IMR-90 (cell line): ENCODE results near the gene BRWD1. TPM values are rescaled to one million over a fixed set of nuclear protein-coding genes. Genes with fewer than 3 reads are reported as not detected.

Experiments
- ATAC-seq: fragments of 200-7000 bp; cut with Tn5 transposase; 2 replicates; pipeline ENCODE4 v1.9.1; 2020; ENCODE audit warnings: low read depth, mild to moderate bottlenecking, moderate library complexity
- BruUV-seq: library from RNA; stranded (reverse); fragments of 400-500 nt; replicated peaks from 2 replicates; lab custom pipeline; 2021; lab: Mats Ljungman, UMichigan
- CTCF ChIA-PET: fragments of 300-600 bp; formaldehyde crosslinking; extraction: SDS; loops from one replicate; lab custom pipeline; 2021; ENCODE audit warnings: antibody characterized with exemption; lab: Yijun Ruan, JAX
- POLR2A ChIA-PET: fragments of 300-600 bp; sonication (Branson Sonifier 250); formaldehyde crosslinking; loops from one replicate; lab custom pipeline; 2022; ENCODE audit warnings: antibody characterized with exemption; ENCODE audit not compliant: unreplicated experiment; lab: Charles Lee
- DNase-seq: peaks from one replicate; pipeline ENCODE4 v3.0.0; 2013
- H2AFZ ChIP-seq: replicated peaks from 2 replicates; pipeline ENCODE3; 2013; ENCODE audit warnings: low read length, mild to moderate bottlenecking; ENCODE audit not compliant: poor library complexity
- H2AK5ac ChIP-seq: 2 replicates; pipeline ENCODE4 v1.6.1; 2013; ENCODE audit warnings: low read depth, low read length, inconsistent platforms
- H2AK9ac ChIP-seq: replicated peaks from 2 replicates; pipeline ENCODE3; 2013; ENCODE audit warnings: mild to moderate bottlenecking, low read depth, low read length, moderate library complexity; ENCODE audit not compliant: poor library complexity
- H2BK120ac ChIP-seq: 2 replicates; pipeline ENCODE4 v1.6.1; 2013; ENCODE audit warnings: low read depth, low read length, inconsistent platforms
- H2BK15ac ChIP-seq: 3 replicates; pipeline ENCODE4 v1.6.1; 2013; ENCODE audit warnings: low read depth, low read length, inconsistent platforms
- H2BK20ac ChIP-seq: 2 replicates; pipeline ENCODE4 v1.6.1; 2013; ENCODE audit warnings: low read depth, mild to moderate bottlenecking, inconsistent platforms, low read length, moderate library complexity
- H2BK5ac ChIP-seq: 2 replicates; pipeline ENCODE4 v1.6.1; 2013; ENCODE audit warnings: mild to moderate bottlenecking, low read depth, low read length, inconsistent platforms; ENCODE audit not compliant: poor library complexity, severe bottlenecking
- H3K14ac ChIP-seq: replicated peaks from 2 replicates; pipeline ENCODE4 v1.6.1; 2013; ENCODE audit warnings: low read depth, low read length, inconsistent platforms
- H3K18ac ChIP-seq: 2 replicates; pipeline ENCODE4 v1.6.1; 2013; ENCODE audit warnings: low read depth, low read length, control low read depth
- H3K23ac ChIP-seq: 2 replicates; pipeline ENCODE4 v1.6.1; 2013; ENCODE audit warnings: low read depth, low read length, inconsistent platforms
- H3K27ac ChIP-seq: 2 replicates; pipeline ENCODE4 v1.5.1; 2013; ENCODE audit warnings: mild to moderate bottlenecking, control low read depth, low read length; ENCODE audit not compliant: insufficient read depth
- H3K27me3 ChIP-seq: 2 replicates; pipeline ENCODE4 v1.6.1; 2013; ENCODE audit warnings: low read length; ENCODE audit not compliant: control insufficient read depth, insufficient read depth
- H3K36me3 ChIP-seq: 2 replicates; pipeline ENCODE4 v1.6.1; 2013; ENCODE audit warnings: low read length, mixed read lengths; ENCODE audit not compliant: control insufficient read depth, insufficient read depth
- H3K4ac ChIP-seq: 2 replicates; pipeline ENCODE4 v1.6.1; 2013; ENCODE audit warnings: low read depth, low read length, inconsistent platforms
- H3K4me1 ChIP-seq: 2 replicates; pipeline ENCODE4 v1.6.1; 2013; ENCODE audit warnings: low read length, mixed read lengths; ENCODE audit not compliant: control insufficient read depth, insufficient read depth
- H3K4me2 ChIP-seq: 2 replicates; pipeline ENCODE4 v1.6.1; 2013; ENCODE audit warnings: low read depth, mild to moderate bottlenecking, control low read depth, low read length, moderate library complexity
- H3K4me3 ChIP-seq: 2 replicates; pipeline ENCODE4 v1.5.1; 2013; ENCODE audit warnings: low read depth, mild to moderate bottlenecking, control low read depth, low read length, moderate library complexity; ENCODE audit not compliant: insufficient read depth
- H3K56ac ChIP-seq: 2 replicates; pipeline ENCODE4 v1.6.1; 2013; ENCODE audit warnings: low read length, inconsistent platforms; ENCODE audit not compliant: insufficient read depth; ENCODE audit errors: extremely low read depth
- H3K79me1 ChIP-seq, 2 experiments: 2 replicates each; pipeline ENCODE4 v1.6.1; 2013; ENCODE audit warnings: low read length in 2 of 2, inconsistent platforms in 1 of 2, low read depth in 1 of 2
- H3K9ac ChIP-seq: 2 replicates; pipeline ENCODE4 v1.6.1; 2013; ENCODE audit warnings: low read depth, low read length, control low read depth
- H3K9me1 ChIP-seq: 2 replicates; pipeline ENCODE4 v1.6.1; 2013; ENCODE audit warnings: low read length, inconsistent platforms; ENCODE audit not compliant: insufficient read depth
- H3K9me3 ChIP-seq: 2 replicates; pipeline ENCODE4 v1.6.1; 2013; ENCODE audit warnings: low read length; ENCODE audit not compliant: control insufficient read depth, insufficient read depth
- H4K20me1 ChIP-seq: 2 replicates; pipeline ENCODE4 v1.6.1; 2013; ENCODE audit warnings: low read length, inconsistent platforms; ENCODE audit not compliant: insufficient read depth
- H4K5ac ChIP-seq: 2 replicates; pipeline ENCODE4 v1.6.1; 2013; ENCODE audit warnings: mild to moderate bottlenecking, low read depth, low read length, control low read depth
- H4K8ac ChIP-seq, 2 experiments: 2 replicates each; pipeline ENCODE4 v1.6.1; 2013; ENCODE audit warnings: low read depth in 2 of 2, low read length in 2 of 2, control low read depth in 1 of 2, inconsistent platforms in 1 of 2
- H4K91ac ChIP-seq: 2 replicates; pipeline ENCODE4 v1.6.1; 2013; ENCODE audit warnings: low read depth, low read length, inconsistent platforms; ENCODE audit not compliant: insufficient read depth
- RAD21 ChIP-seq: IDR thresholded peaks from 2 replicates; pipeline ENCODE4 v1.6.1; 2012; ENCODE audit warnings: low read length, improper control_type of control experiment
- WGBS, 2 experiments: methylation state at CpG; one replicate each; pipeline versions ENCODE4 v1.1.5 to v1.1.7; 2013; ENCODE audit warnings: missing lambda C conversion rate in 2 of 2; ENCODE audit not compliant: insufficient read length in 1 of 2; ENCODE audit errors: extremely low coverage in 2 of 2; 5-methylcytosine and 5-hydroxymethylcytosine counted together
- dilution Hi-C: fragments of 300-500 bp; cut with HindIII; formaldehyde crosslinking; loops from one replicate; pipeline ENCODE4 v1.14.3; 2018; ENCODE audit warnings: low sequenced_read_pairs; ENCODE audit not compliant: unreplicated experiment
- in situ Hi-C: fragments of 300-500 bp; cut with MboI; formaldehyde crosslinking; loops from 3 replicates; pipeline ENCODE4 v1.14.3; 2019; ENCODE audit warnings: low sequenced_read_pairs, inconsistent platforms, mixed read lengths
- intact Hi-C: fragments of 100-400 bp; cut with micrococcal nuclease; formaldehyde crosslinking; loops from 2 replicates; pipeline ENCODE4 v1.10.0; 2022
- polyA plus RNA-seq, 3 experiments: library from polyadenylated mRNA; depleted of rRNA; stranded (reverse); fragments of >200 nt; gene quantifications; 2 replicates each; pipeline ENCODE4 v1.2.3, GENCODE V29; 2012; ENCODE audit warnings: low replicate concordance in 1 of 3
- total RNA-seq: library from RNA; depleted of rRNA; stranded (reverse); fragments of >200 nt; gene quantifications from 2 replicates; pipeline ENCODE4 v1.2.3, GENCODE V29; 2012

BRWD1 gene
- total and polyA plus RNA-seq, 2 of the 4 experiments (the other 2 are of a cell fraction): 6.7 to 28.7 TPM

DNA sequence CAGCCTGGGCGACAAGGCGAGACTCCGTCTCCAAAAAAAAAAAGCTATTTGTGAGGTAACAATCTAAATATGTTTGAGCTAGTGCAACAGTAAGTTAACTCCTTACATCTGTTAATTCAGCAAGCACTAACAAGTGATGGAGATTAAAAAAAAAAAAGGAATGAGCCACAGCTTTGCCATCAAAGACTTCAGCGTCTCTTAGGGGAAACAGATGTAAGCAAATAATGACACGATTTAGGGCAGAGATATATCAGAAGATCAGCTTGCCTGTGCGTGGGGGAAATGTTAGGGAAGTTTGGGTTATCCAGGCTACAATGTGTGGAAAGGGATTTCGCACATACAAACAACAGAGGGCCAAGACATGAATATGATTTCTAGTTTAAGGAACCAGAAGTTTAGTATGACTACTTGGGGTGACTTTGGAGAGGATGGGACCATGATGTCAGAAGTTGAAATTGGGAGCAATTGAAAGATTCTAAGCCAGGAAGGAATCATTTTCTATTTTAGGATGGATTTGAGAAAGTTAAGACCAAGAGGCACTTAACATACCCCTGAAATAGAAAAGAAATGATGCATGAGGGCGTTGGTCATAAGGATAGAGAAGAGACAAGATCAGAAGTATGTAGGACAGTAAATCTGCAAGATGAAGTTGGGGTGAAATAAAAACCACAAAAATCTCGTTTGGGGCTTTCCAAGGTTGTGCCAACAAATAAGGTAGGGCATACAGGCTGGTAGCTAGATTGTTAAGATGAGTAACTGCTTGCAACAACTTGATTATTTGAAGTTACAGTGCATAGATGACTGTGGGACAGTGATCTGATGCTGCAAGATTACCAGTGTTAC, 2.4 kb upstream of the BRWD1 start:
- H3K9ac ChIP-seq: no peak overlapping the region
- H3K36me3 ChIP-seq: peaks cover 3% of the 10 kb centered on the region; the same call in 1 of the 2 replicates
- in situ Hi-C loops: loop anchor here (5.0 kb wide), 1 partner anchor 71 kb away; no protein-coding TSS in a partner anchor
- no peak overlapping the region for H3K56ac ChIP-seq
- no peak overlapping the region for H4K5ac ChIP-seq
- CTCF ChIA-PET: no interaction called here
- H3K27me3 ChIP-seq: no peaks in the 10 kb centered on the region
- H3K9me3 ChIP-seq: no peaks in the 10 kb centered on the region
- no peak overlapping the region for H4K8ac ChIP-seq
- H2AK9ac ChIP-seq: no peak overlapping the region
- H3K4ac ChIP-seq: no peak overlapping the region
- POLR2A ChIA-PET: interaction anchor here (0.6 kb wide), 1 partner anchor 211 kb away, joined by 5 read pairs; no protein-coding TSS in a partner anchor
- dilution Hi-C loops: no loop called here
- no TSS peak for BruUV-seq
- peaks cover 13% of the 10 kb centered on the region for H3K9me1 ChIP-seq
- H4K20me1 ChIP-seq: peaks cover 14% of the 10 kb centered on the region; the same call in 1 of the 2 replicates
- H4K91ac ChIP-seq: no peak overlapping the region
- no peak for TF ChIP-seq RAD21
- H3K27ac ChIP-seq: no peak overlapping the region
- DNase-seq: no peak
- H3K4me1 ChIP-seq: peaks cover 11% of the 10 kb centered on the region
- no peak overlapping the region for H2BK120ac ChIP-seq
- H2AK5ac ChIP-seq: no peak overlapping the region
- no peak overlapping the region for H3K23ac ChIP-seq
- no peak overlapping the region for H2BK5ac ChIP-seq
- H3K79me1 ChIP-seq: peaks cover 11 to 15% of the 10 kb centered on the region in 2 experiments
- no peak overlapping the region for H3K14ac ChIP-seq
- ATAC-seq: no peak
- WGBS, 2 experiments: 72% methylated on average over 3 of the region's 9 CpGs; no CpG with 5 or more reads in 1 of the 2 experiments
- intact Hi-C loops: no loop called here
- no peak overlapping the region for H2BK20ac ChIP-seq
- no peak overlapping the region for H3K4me3 ChIP-seq
- no peak overlapping the region for H2AFZ ChIP-seq
- H2BK15ac ChIP-seq: no peak overlapping the region
- no peak overlapping the region for H3K18ac ChIP-seq
- no peak overlapping the region for H3K4me2 ChIP-seq
